HTR-8/SVneo (cell line): ENCODE results near the gene GUCA2B.

ENCODE experiments used
- DNase-seq: peaks from one replicate; pipeline ENCODE4 v3.0.0; 2011; ENCODE audit warnings: low spot score, mixed read lengths; ENCODE audit not compliant: insufficient read length
- FAIRE-seq: peaks from 2 replicates; lab custom pipeline; 2011; peaks lifted over from hg19 to GRCh38; lab: Jason Lieb, UNC

The GUCA2B gene

GRCh38 chr1:42164551-42165420, 11.6 kb downstream of the GUCA2B start, which contains the start of gene GUCA2A:
Gene GUCA2A, minus strand, starts transcription at chr1:42164745. Its CDS starts 33 bp downstream, at chr1:42164712.
- no peak for DNase-seq
- no peak for FAIRE-seq

GRCh38 chr1:42165511-42166210, 12.5 kb downstream of the GUCA2B start:
- FAIRE-seq, result no peak
- DNase-seq, result peak; percentile 67

- DNase-seq, result no peak
- FAIRE-seq, result no peak
Measured at GRCh38 chr1:42167611-42168390, 14.6 kb downstream of the GUCA2B start.

GRCh38 chr1:42168391-42168670, 15.1 kb downstream of the GUCA2B start:
- DNase-seq (no peak), FAIRE-seq (no peak)

- DNase-seq, result no peak
- FAIRE-seq, result no peak
Measured at GRCh38 chr1:42168763-42169162, 15.6 kb downstream of the GUCA2B start.

GRCh38 chr1:42170779-42171621, 17.8 kb downstream of the GUCA2B start:
- no peak for DNase-seq
- no peak for FAIRE-seq

- FAIRE-seq (no peak), DNase-seq (no peak)
Measured at GRCh38 chr1:42171679-42172266, 18.6 kb downstream of the GUCA2B start.

GRCh38 chr1:42172381-42173133, 19.3 kb downstream of the GUCA2B start:
- no peak for FAIRE-seq

GRCh38 chr1:42173155-42173933, 20.1 kb downstream of the GUCA2B start:
- DNase-seq, result peak; percentile 48
- FAIRE-seq, result no peak

More at GRCh38 chr1:42172381-42173133, 19.3 kb downstream of the GUCA2B start:
- no peak for DNase-seq

GRCh38 chr1:42173961-42174735, 20.9 kb downstream of the GUCA2B start:
- no peak for DNase-seq

GRCh38 chr1:42175314-42176054, 22.3 kb downstream of the GUCA2B start:
- no peak for FAIRE-seq
- no peak for DNase-seq

More at GRCh38 chr1:42173961-42174735, 20.9 kb downstream of the GUCA2B start:
- no peak for FAIRE-seq

- FAIRE-seq, result no peak
Measured at GRCh38 chr1:42176902-42177519, 23.8 kb downstream of the GUCA2B start.

GRCh38 chr1:42177541-42177981, 24.4 kb downstream of the GUCA2B start:
- FAIRE-seq, result no peak
- DNase-seq, result no peak

More at GRCh38 chr1:42176902-42177519, 23.8 kb downstream of the GUCA2B start:
- DNase-seq, result peak; percentile 37

GRCh38 chr1:42178249-42178648, 25.0 kb downstream of the GUCA2B start:
- DNase-seq (no peak), FAIRE-seq (no peak)

GRCh38 chr1:42179275-42179674, 26.1 kb downstream of the GUCA2B start:
- no peak for FAIRE-seq

GRCh38 chr1:42179900-42180329, 26.7 kb downstream of the GUCA2B start:
- FAIRE-seq, result no peak
- no peak for DNase-seq

More at GRCh38 chr1:42179275-42179674, 26.1 kb downstream of the GUCA2B start:
- no peak for DNase-seq
